ENCODE results near the gene TFEB. TPM values are rescaled to one million over a fixed set of nuclear protein-coding genes. Genes with fewer than 3 reads are reported as not detected.

The TFEB gene
- total and polyA plus RNA-seq, 10 of the 15 experiments (the other 5 are each of a cell fraction or from before 2014, with no cell fraction given): 0.84 to 108 (median 60.8) TPM

DNA sequence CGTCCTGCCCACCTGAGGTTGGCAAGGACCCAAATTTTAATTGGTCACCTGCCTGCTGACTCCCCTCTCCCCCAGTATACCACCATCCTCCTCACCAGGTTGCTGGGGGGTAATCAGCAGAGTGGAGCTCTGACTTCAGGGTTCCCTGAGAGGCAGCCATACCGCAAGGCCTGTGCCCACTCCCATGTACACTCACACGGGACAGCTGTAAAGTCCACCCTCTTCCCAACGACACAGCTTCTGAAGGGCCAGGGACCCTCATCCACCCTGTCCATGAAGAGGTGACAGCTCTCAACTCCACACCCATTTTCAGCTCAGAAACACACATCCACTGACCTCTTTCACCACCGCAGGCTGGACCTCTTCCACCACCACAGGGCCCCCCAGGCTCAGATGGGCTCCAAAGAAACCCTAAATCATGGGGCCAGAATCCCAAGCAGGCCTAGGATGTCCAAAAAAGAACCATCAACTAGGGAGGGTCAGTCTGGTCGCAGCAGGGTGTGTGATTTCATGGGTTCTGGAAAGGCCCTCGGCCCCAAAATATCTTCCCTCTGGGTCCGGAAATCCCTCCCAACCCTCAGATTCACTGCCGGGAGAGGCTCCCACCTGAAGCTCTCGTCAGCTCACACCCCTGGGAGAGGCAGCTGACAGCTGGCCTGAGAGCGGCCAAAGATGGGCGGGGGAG is 30.0 kb downstream of the TFEB start:
- in situ Hi-C loops (cut with MboI): no loop called here
- Histone ChIP-seq H3K27ac (ENCODE audit: control insufficient read depth, insufficient read depth) (peak overlapping the region; percentile 99), H3K27me3 (replicated peaks in 1 of 2; ENCODE audit: control insufficient read depth in 2 of 2, insufficient read depth in 2 of 2, low read length in 1 of 2) (no peaks in the 10 kb centered on the region), H4K20me1 (ENCODE audit: control insufficient read depth, insufficient read depth) (no peaks in the 10 kb centered on the region; the same call in 1 of the 2 replicates), H3K36me3 (ENCODE audit: control insufficient read depth in 2 of 2, insufficient read depth in 2 of 2, low read length in 1 of 2) (peaks cover 10 to 19% of the 10 kb centered on the region in 2 experiments), H3K9me3 (replicated peaks; ENCODE audit: control insufficient read depth, insufficient read depth, low read length) (no peaks in the 10 kb centered on the region), H3K9ac (ENCODE audit: control insufficient read depth, insufficient read depth, low read length) (peak overlapping the region; percentile 99), H3K4me1 (ENCODE audit: control insufficient read depth, insufficient read depth, low read length) (peaks cover 60% of the 10 kb centered on the region), H2AFZ (ENCODE audit: control insufficient read depth, low read depth, low read length) (peak overlapping the region; percentile 35), H3K4me2 (ENCODE audit: control insufficient read depth, insufficient read depth) (peak overlapping the region; percentile 99), H3K79me2 (ENCODE audit: control insufficient read depth, insufficient read depth, low read length) (peaks cover 88% of the 10 kb centered on the region), H3K4me3 (peak overlapping the region; percentile 85)
- CTCF ChIA-PET: interaction anchor here (0.6 to 4.6 kb wide), 23 partner anchors 8 to 417 kb away, joined by 3 to 87 read pairs (median 6); no protein-coding TSS in a partner anchor
- RAD21 ChIA-PET (ENCODE audit: unreplicated experiment): interaction anchor here (0.7 to 6.3 kb wide), 11 partner anchors 11 to 399 kb away, joined by 3 to 185 read pairs (median 7); partner anchors contain the start of gene TFEB
- ATAC-seq (no peak), DNase-seq (ENCODE audit: low read depth, low spot score) (no peak), FAIRE-seq (no peak)
- WGBS (ENCODE audit: insufficient coverage, insufficient replicate concordance, low lambda C conversion rate, missing lambda C conversion rate): 0% methylated on average over 12 of the region's 12 CpGs
- intact Hi-C loops (cut with micrococcal nuclease; ENCODE audit: unreplicated experiment): loop anchor here (5.0 to 10.0 kb wide), 2 partner anchors 72 to 339 kb away; partner anchors contain the start of gene FRS3
- BruUV-seq (replicated peaks): TSS peak; percentile 30
- POLR2A ChIA-PET: interaction anchor here (0.8 to 6.1 kb wide), 7 partner anchors 8 to 372 kb away, joined by 3 to 210 read pairs (median 4); partner anchors contain the start of gene TFEB
- SMC1A ChIA-PET (ENCODE audit: uncharacterized antibody, unreplicated experiment): interaction anchor here (0.7 to 7.2 kb wide), 15 partner anchors 10 to 987 kb away, joined by 3 to 168 read pairs (median 4); no protein-coding TSS in a partner anchor
- TF ChIP-seq MTA2 (IDR thresholded peaks at IDR 0.05; ENCODE audit: low read depth) (no peak), ATF7 (IDR thresholded peaks at IDR 0.05; ENCODE audit: low read depth) (no peak), SRF (IDR thresholded peaks at IDR 0.05; ENCODE audit: low read depth in 2 of 2, low read length in 2 of 2) (no peak), STAT3 (IDR thresholded peaks at IDR 0.05; ENCODE audit: low read depth, low read length) (no peak), WRNIP1 (IDR thresholded peaks at IDR 0.05; ENCODE audit: borderline replicate concordance, low read depth, low read length) (no peak), MXI1 (IDR thresholded peaks at IDR 0.05; ENCODE audit: low read depth, low read length) (peak; percentile 39), STAT1 (conservative IDR thresholded peaks at IDR 0.05) (no peak), TCF12 (IDR thresholded peaks at IDR 0.05; ENCODE audit: low read depth, low read length) (peak; percentile 61; the same call in 1 of the 2 replicates), MEF2A (IDR thresholded peaks at IDR 0.05; ENCODE audit: insufficient read depth, low read depth, low read length) (no peak), POLR2AphosphoS5 (IDR thresholded peaks at IDR 0.05; ENCODE audit: low read length) (peak; percentile 66)
- TF ChIP-seq, protein P1, sequence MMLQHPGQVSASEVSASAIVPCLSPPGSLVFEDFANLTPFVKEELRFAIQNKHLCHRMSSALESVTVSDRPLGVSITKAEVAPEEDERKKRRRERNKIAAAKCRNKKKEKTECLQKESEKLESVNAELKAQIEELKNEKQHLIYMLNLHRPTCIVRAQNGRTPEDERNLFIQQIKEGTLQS (IDR thresholded peaks at IDR 0.05; ENCODE audit: borderline replicate concordance, extremely low read depth, low read depth, low read length): no peak
- TF ChIP-seq, protein P2, sequence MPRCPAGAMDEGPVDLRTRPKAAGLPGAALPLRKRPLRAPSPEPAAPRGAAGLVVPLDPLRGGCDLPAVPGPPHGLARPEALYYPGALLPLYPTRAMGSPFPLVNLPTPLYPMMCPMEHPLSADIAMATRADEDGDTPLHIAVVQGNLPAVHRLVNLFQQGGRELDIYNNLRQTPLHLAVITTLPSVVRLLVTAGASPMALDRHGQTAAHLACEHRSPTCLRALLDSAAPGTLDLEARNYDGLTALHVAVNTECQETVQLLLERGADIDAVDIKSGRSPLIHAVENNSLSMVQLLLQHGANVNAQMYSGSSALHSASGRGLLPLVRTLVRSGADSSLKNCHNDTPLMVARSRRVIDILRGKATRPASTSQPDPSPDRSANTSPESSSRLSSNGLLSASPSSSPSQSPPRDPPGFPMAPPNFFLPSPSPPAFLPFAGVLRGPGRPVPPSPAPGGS (IDR thresholded peaks at IDR 0.05; ENCODE audit: borderline replicate concordance, insufficient read depth, low read depth, low read length, poor library complexity, severe bottlenecking): peak; percentile 13
- TF ChIP-seq, protein P3, sequence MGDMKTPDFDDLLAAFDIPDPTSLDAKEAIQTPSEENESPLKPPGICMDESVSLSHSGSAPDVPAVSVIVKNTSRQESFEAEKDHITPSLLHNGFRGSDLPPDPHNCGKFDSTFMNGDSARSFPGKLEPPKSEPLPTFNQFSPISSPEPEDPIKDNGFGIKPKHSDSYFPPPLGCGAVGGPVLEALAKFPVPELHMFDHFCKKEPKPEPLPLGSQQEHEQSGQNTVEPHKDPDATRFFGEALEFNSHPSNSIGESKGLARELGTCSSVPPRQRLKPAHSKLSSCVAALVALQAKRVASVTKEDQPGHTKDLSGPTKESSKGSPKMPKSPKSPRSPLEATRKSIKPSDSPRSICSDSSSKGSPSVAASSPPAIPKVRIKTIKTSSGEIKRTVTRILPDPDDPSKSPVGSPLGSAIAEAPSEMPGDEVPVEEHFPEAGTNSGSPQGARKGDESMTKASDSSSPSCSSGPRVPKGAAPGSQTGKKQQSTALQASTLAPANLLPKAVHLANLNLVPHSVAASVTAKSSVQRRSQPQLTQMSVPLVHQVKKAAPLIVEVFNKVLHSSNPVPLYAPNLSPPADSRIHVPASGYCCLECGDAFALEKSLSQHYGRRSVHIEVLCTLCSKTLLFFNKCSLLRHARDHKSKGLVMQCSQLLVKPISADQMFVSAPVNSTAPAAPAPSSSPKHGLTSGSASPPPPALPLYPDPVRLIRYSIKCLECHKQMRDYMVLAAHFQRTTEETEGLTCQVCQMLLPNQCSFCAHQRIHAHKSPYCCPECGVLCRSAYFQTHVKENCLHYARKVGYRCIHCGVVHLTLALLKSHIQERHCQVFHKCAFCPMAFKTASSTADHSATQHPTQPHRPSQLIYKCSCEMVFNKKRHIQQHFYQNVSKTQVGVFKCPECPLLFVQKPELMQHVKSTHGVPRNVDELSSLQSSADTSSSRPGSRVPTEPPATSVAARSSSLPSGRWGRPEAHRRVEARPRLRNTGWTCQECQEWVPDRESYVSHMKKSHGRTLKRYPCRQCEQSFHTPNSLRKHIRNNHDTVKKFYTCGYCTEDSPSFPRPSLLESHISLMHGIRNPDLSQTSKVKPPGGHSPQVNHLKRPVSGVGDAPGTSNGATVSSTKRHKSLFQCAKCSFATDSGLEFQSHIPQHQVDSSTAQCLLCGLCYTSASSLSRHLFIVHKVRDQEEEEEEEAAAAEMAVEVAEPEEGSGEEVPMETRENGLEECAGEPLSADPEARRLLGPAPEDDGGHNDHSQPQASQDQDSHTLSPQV (IDR thresholded peaks at IDR 0.05): no peak
- TF ChIP-seq, protein P4, sequence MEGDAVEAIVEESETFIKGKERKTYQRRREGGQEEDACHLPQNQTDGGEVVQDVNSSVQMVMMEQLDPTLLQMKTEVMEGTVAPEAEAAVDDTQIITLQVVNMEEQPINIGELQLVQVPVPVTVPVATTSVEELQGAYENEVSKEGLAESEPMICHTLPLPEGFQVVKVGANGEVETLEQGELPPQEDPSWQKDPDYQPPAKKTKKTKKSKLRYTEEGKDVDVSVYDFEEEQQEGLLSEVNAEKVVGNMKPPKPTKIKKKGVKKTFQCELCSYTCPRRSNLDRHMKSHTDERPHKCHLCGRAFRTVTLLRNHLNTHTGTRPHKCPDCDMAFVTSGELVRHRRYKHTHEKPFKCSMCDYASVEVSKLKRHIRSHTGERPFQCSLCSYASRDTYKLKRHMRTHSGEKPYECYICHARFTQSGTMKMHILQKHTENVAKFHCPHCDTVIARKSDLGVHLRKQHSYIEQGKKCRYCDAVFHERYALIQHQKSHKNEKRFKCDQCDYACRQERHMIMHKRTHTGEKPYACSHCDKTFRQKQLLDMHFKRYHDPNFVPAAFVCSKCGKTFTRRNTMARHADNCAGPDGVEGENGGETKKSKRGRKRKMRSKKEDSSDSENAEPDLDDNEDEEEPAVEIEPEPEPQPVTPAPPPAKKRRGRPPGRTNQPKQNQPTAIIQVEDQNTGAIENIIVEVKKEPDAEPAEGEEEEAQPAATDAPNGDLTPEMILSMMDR (IDR thresholded peaks at IDR 0.05 in 2 of 3, conservative IDR thresholded peaks at IDR 0.05 in 1 of 3; ENCODE audit: control insufficient read depth in 2 of 3, extremely low read depth in 1 of 3, insufficient read depth in 1 of 3, low read depth in 3 of 3, low read length in 3 of 3): no peak

All from GM12878 (cell line).